Posterior vena cava (tissue), 2 donors: Measurements from ENCODE around the gene GGNBP2. TPM values are rescaled to one million over a fixed set of nuclear protein-coding genes. Genes with fewer than 3 reads are reported as not detected.
"Not testable (repeated sequence)": the region's sequence is repeated elsewhere in the genome, so short reads cannot be mapped to it uniquely, and the experiment has no call there.

Source experiments
- DNase-seq: peaks from one replicate; pipeline ENCODE4 v3.0.0-alpha.2; 2020; ENCODE audit warnings: low spot score
- intact Hi-C, 2 donors: fragments of 100-400 bp; cut with DNase I; formaldehyde crosslinking; loops; one replicate each; pipeline versions ENCODE4 v1.14.1 to v1.14.2; 2022 to 2023
- total RNA-seq, 2 donors: library from RNA; stranded (reverse); fragmentation: NEBNext Ultra II Directional; extraction: Animal tissue kit (Norgen Biotek cat#: 25700); gene quantifications; one replicate each; pipeline ENCODE4 v1.2.1, GENCODE V29; 2021
- donor health status: DM: yes; HTN: yes; CAD: no.
- donor health status: DM: yes; HTN: yes; CAD: no.

Gene GGNBP2
- total RNA-seq, 2 donors from 2014 or later, result 64.0 to 65.5 TPM

DNA sequence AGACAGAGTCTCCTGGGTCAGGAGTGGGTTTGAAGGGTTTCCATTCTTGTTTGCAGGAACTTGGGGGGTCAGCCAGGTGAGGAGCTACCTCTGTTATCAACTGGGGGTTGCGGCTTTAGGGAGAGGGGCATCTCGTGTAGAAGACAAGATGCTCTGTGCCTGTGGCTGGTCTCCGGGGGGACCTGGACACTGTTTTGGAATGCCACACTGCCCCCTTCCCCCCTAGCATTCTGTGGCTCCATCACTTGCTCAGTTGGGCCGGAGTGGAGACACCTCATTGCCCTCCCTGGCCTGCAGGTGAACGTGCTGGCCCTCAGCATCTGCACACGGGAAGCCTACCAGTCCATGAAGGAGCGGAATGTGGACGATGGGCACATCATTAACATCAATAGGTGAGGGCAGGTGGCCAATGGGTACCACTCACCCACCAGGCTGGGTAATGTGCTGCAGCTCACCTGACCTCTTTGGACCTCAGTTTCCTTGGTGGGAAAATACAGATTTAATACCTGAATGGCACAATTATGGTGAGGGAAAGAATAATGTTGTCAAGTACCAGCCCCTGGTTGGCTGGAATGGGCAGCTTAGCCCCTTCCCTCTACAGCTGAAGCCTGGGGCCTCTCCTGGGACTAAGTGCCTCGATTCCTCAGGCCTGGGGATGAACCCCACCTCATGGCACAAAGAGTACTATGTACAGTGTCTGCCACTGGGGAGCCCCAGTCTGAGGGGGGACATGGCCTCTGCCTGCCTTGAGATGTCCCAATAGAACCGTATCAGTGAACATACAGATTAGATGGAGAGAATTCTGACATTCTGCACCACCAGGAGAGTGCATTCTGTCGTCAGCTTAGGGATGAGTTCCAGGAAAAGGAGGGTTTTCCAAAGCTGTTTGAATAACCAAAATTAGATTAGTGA, 53.4 kb downstream of the GGNBP2 start:
- DNase-seq, result peak; percentile 38
- intact Hi-C loops, result loop anchor here in 1 of 2 donors (5.0 to 10.0 kb wide), 2 partner anchors 764 to 1373 kb away; no protein-coding TSS in a partner anchor

DNA sequence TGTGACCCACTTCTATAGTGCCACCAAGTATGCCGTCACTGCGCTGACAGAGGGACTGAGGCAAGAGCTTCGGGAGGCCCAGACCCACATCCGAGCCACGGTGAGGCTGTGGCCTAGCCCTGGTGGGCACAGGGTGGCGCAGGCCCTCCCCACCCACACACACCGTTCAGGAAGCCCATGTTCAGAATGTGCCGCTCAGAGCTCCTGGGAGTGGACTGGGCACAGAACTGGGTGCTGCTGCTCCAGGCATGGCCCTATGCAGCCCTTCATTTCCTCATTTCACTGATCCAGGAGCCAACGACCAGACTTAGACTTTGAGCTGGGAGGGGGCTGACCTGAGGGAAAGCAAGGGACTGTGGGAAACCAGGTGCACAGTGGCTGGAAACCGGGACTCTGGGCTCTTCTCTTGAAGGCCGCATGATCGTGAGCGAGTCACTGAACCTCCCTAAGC, 54.3 kb downstream of the GGNBP2 start:
- DNase-seq, result peak; percentile 60
- intact Hi-C loops, result loop anchor here in 1 of 2 donors (5.0 to 10.0 kb wide), 2 partner anchors 763 to 1374 kb away; no protein-coding TSS in a partner anchor

DNA sequence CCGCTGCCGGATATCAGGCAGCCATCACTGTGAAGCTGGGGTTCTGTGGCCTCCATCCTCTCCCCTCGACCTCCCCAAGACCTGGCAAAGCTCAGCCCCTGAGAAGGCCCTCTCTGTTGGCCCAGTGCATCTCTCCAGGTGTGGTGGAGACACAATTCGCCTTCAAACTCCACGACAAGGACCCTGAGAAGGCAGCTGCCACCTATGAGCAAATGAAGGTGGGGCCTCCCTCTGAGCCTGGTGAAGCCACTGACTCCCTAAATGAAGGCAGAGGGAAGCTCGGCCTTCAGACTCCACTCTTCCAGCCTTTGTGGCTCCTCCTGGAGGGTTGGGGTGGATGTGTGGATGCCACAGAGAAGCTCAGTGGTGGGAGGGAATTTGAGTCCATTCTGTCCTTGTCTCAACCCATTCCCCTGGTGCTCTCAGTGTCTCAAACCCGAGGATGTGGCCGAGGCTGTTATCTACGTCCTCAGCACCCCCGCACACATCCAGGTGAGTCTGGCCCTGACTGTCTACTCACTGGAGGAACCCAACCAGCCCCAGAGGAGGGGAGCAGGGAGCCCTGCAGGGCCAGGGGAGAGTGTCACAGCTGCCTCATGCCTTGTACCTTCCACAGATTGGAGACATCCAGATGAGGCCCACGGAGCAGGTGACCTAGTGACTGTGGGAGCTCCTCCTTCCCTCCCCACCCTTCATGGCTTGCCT, 55.0 kb downstream of the GGNBP2 start:
- DNase-seq, result peak; percentile 67
- intact Hi-C loops, result loop anchor here in 1 of 2 donors (5.0 to 10.0 kb wide), 2 partner anchors 763 to 1375 kb away; no protein-coding TSS in a partner anchor

DNA sequence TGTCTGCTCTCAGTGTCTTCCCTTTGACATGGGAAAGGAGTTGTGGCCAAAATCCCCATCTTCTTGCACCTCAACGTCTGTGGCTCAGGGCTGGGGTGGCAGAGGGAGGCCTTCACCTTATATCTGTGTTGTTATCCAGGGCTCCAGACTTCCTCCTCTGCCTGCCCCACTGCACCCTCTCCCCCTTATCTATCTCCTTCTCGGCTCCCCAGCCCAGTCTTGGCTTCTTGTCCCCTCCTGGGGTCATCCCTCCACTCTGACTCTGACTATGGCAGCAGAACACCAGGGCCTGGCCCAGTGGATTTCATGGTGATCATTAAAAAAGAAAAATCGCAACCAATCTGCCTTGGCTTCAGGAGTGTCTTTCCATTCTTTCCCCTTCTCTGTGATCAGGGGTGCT, 55.7 kb downstream of the GGNBP2 start:
- intact Hi-C loops, result no loop called here
- peak; percentile 78 for DNase-seq

- intact Hi-C loops, result no loop called here
- DNase-seq, result no peak
Observed at GRCh38 chr17:36600936-36601302, 56.2 kb downstream of the GGNBP2 start.

GRCh38 chr17:36601303-36602029, 56.7 kb downstream of the GGNBP2 start, which contains the start of gene MRM1:
Gene MRM1, plus strand, starts transcription at chr17:36601583. Its CDS starts 228 bp downstream, at chr17:36601811.
- DNase-seq, result peak; percentile 98
- intact Hi-C loops, result no loop called here

GRCh38 chr17:36602030-36602748, 57.5 kb downstream of the GGNBP2 start:
- peak; percentile 82 for DNase-seq
- intact Hi-C loops, result no loop called here

DNA sequence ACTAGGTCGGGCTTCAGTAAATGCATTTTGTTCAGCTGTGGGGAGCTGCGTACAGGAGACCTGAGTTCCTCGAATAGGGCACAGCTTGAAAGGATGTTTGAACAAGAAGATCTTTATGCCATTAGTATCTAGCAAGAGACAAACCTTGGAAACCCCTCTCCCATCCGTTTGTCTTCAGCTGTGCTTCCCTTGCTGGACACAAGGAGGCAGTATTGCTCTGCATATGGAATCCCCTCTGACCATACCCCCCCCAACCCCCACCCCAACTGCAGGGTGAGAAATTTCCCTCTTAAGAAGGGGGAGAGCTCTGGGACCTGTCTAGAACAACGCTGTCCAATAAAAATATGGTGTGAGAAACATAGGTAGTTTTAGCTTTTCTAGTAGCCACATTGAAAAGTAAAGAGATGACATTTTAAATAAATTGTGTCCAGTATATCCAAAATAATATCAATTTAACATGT, 58.2 kb downstream of the GGNBP2 start:
- intact Hi-C loops, result no loop called here
- peak; percentile 25 for DNase-seq

GRCh38 chr17:36605028-36605427, 60.3 kb downstream of the GGNBP2 start:
- intact Hi-C loops, DNase-seq: not testable (repeated sequence)

DNA sequence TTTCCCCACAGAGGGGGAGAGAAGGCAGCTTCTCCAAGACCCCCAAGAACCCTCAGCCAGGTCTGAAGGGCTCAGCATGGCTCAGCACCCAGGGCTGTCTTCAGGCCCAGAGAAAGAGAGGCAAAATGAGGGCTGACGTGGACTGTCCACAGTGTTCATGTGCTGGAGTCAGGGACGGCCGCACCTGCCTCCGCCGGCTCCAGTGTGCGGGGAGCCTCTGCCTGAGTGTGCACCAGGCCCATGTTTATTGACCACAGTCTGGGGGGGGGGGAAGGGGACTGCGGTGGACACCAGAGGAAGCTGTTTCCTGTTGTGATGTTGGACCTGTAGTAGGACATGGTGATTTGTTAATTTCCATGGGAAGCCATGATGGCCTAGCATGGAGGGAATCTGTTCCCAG, 63.6 kb downstream of the GGNBP2 start:
- DNase-seq, result no peak
- intact Hi-C loops, result no loop called here

- no peak for DNase-seq
- intact Hi-C loops, result no loop called here
Observed at GRCh38 chr17:36608794-36609497, 64.2 kb downstream of the GGNBP2 start.

- intact Hi-C loops, result no loop called here
- no peak for DNase-seq
Observed at GRCh38 chr17:36609498-36609862, 64.8 kb downstream of the GGNBP2 start.

DNA sequence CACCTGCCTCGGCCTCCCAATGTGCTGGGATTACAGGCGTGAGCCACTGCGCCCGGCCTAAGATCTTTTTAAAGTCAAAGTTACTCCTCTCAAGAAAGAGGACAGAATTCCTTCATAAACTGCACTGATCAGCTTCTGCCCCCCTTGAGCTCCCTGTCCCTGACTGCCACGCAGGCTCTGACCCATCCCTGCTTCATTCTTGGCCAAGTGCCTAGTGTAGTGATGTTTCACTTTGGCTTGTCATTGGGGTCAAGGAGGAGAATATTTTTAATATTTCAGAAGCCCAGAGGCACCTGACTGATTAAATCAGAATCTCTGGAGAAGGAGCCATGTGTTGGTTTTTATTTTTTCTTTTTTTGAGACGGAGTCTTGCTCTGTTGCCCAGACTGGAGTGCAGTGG, 65.8 kb downstream of the GGNBP2 start:
- intact Hi-C loops, result no loop called here
- no peak for DNase-seq

- no peak for DNase-seq
- intact Hi-C loops, result no loop called here
Observed at GRCh38 chr17:36611345-36612072, 66.8 kb downstream of the GGNBP2 start.

GRCh38 chr17:36612323-36612722, 67.6 kb downstream of the GGNBP2 start:
- intact Hi-C loops, result no loop called here
- no peak for DNase-seq

GRCh38 chr17:36613155-36613554, 68.4 kb downstream of the GGNBP2 start:
- DNase-seq, result no peak
- intact Hi-C loops, result no loop called here

DNA sequence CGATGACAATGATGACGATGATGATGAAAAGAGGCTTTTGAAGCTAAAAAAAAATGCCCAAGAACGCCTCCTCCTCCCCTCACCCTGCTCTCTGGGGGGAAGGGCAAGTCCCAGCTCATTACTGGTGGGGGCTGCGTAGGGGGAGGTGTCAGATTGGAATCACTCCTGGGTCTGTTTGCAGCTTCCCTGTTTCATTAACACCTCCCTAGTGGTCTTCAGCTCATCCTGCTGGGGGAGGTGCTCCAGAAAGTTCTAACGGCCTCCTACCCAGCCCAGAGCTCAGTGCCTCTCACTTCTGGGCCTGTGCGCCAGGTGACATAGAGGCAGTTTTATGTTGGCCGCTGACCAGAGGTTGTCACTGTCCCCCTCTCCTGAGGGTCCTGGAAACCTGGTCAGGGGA, 69.4 kb downstream of the GGNBP2 start:
- intact Hi-C loops, result no loop called here
- DNase-seq, result no peak

GRCh38 chr17:36614933-36615332, 70.2 kb downstream of the GGNBP2 start:
- no peak for DNase-seq
- intact Hi-C loops, result no loop called here
